PFSK-1 (cell line): Measurements from ENCODE around the gene UGT8.

Source experiments
- FOXP2 ChIP-seq: optimal IDR thresholded peaks from 2 replicates; pipeline ENCODE3; 2011; ENCODE audit warnings: borderline replicate concordance, control low read depth, inconsistent platforms; ENCODE audit not compliant: insufficient read depth; ENCODE audit errors: extremely low read length, extremely low read depth
- POLR2AphosphoS5 ChIP-seq: IDR thresholded peaks from 2 replicates; pipeline ENCODE4 v1.6.1; 2012; ENCODE audit warnings: low read depth, mild to moderate bottlenecking, control low read depth, low read length, moderate library complexity
- REST ChIP-seq, 2 experiments: IDR thresholded peaks; 2 replicates each; pipeline versions ENCODE4 v1.6.1 to v1.8.0; 2011 to 2012; ENCODE audit warnings: low read depth in 2 of 2, low read length in 2 of 2, control low read depth in 1 of 2, inconsistent platforms in 1 of 2, mild to moderate bottlenecking in 1 of 2, moderate library complexity in 1 of 2; ENCODE audit not compliant: insufficient read depth in 1 of 2
- SIN3A ChIP-seq: IDR thresholded peaks from 2 replicates; pipeline ENCODE4 v1.6.1; 2012; ENCODE audit warnings: mild to moderate bottlenecking, low read length, moderate library complexity, borderline replicate concordance; ENCODE audit not compliant: insufficient read depth
- TAF1 ChIP-seq: IDR thresholded peaks from 2 replicates; pipeline ENCODE4 v1.6.1; 2012; ENCODE audit warnings: low read length, control low read depth, borderline replicate concordance; ENCODE audit not compliant: insufficient read depth

The UGT8 gene

GRCh38 chr4:114599903-114600552 is 1.4 kb downstream of the UGT8 start:
- TF ChIP-seq TAF1 (no peak), REST (IDR thresholded peaks at IDR 0.05; ENCODE audit: insufficient read depth in 1 of 2, low read depth in 2 of 2, low read length in 2 of 2) (no peak), POLR2AphosphoS5 (no peak), SIN3A (no peak), FOXP2 (no peak)

GRCh38 chr4:114600672-114601071 is 2.1 kb downstream of the UGT8 start:
- TF ChIP-seq TAF1 (no peak), SIN3A (no peak), REST (IDR thresholded peaks at IDR 0.05; ENCODE audit: insufficient read depth in 1 of 2, low read depth in 2 of 2, low read length in 2 of 2) (no peak), FOXP2 (no peak), POLR2AphosphoS5 (no peak)

DNA sequence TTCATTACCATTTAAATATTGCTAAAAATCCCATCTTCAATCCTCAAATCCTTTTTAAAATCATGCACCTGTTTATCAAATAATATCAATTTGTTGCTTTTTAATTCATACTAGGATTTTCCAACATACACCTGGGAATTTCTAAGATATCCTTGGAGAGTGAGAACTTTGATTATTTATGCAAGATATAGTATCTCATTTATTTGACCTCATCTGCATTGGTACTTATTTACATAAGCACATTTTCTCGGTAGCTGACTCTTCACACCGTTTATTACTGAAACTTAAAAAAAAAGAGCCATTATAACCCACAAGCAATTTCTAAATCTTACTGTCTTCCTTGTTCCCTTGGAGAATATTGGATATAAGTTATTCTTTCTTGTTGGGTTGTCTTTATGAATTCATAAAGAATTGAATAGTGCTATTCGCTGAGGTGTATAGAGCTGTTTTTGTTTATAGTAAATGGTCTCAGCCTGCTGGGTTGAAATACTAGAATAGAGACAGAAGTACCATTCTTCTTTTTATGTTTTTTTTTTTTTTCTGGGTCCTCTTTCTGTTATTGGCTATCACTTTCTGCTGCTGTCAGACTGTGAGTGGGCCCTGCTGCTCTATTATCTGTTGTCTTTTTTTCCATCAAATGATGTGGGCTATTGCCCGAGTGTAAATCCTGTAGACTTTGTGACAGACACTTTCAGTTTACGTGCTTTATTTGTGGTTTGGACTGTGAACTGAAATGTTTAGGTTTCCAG is 2.9 kb downstream of the UGT8 start:
- TF ChIP-seq REST (IDR thresholded peaks at IDR 0.05; ENCODE audit: insufficient read depth in 1 of 2, low read depth in 2 of 2, low read length in 2 of 2) (no peak), TAF1 (no peak), SIN3A (no peak), FOXP2 (no peak), POLR2AphosphoS5 (no peak)

- TF ChIP-seq TAF1 (no peak), POLR2AphosphoS5 (no peak), SIN3A (no peak), FOXP2 (no peak), REST (IDR thresholded peaks at IDR 0.05; ENCODE audit: insufficient read depth in 1 of 2, low read depth in 2 of 2, low read length in 2 of 2) (no peak)
Measured at GRCh38 chr4:114603497-114603896, 4.9 kb downstream of the UGT8 start.
